T-cell (primary cell): ENCODE results near the gene RIOK1. TPM values are rescaled to one million over a fixed set of nuclear protein-coding genes. Genes with fewer than 3 reads are reported as not detected.
"Not testable (repeated sequence)": the region's sequence is repeated elsewhere in the genome, so short reads cannot be mapped to it uniquely, and the experiment has no call there.

Source experiments
- ATAC-seq, 4 experiments: fragments of 200-7000 bp in 3 of 4; fragments of 150-1000 bp in 1 of 4; cut with Tn5 transposase; replicated peaks in 1 of 4; 1 replicate in 3 of 4; 2 replicates in 1 of 4; pipeline ENCODE4 v1.10.0; 2021; ENCODE audit warnings: moderate library complexity in 3 of 4, mild to moderate bottlenecking in 2 of 4, moderate number of reproducible peaks in 1 of 4
- CTCF ChIA-PET, 2 donors: fragments of 300-600 bp; sonication (Branson Sonifier 250); formaldehyde crosslinking; loops; one replicate each; lab custom pipeline; 2022; ENCODE audit warnings: antibody characterized with exemption in 2 of 2; lab: Charles Lee
- POLR2A ChIA-PET, 2 donors: fragments of 300-600 bp; sonication (Branson Sonifier 250); formaldehyde crosslinking; loops; one replicate each; lab custom pipeline; 2022; ENCODE audit warnings: antibody characterized with exemption in 2 of 2; lab: Charles Lee
- DNase-seq, 35 experiments: peaks; one replicate each; pipeline versions ENCODE4 v3.0.0 to v3.0.0-alpha.2; 2013 to 2023
- H3K27ac ChIP-seq: one replicate; pipeline ENCODE4 v1.5.1; 2013; ENCODE audit warnings: low read length
- H3K27me3 ChIP-seq, 2 experiments: replicated peaks in 1 of 2; 1 replicate in 1 of 2; 2 replicates in 1 of 2; pipeline versions ENCODE4 v1.6.1 to v1.7.0; 2013; ENCODE audit warnings: low read length in 1 of 2, mixed read lengths in 1 of 2; ENCODE audit not compliant: control insufficient read depth in 2 of 2, insufficient read depth in 2 of 2; ENCODE audit errors: extremely low read depth in 1 of 2
- H3K36me3 ChIP-seq, 2 donors: 1 replicate in 1 of 2; 2 replicates in 1 of 2; pipeline versions ENCODE4 v1.6.1 to v1.7.0; 2013; ENCODE audit warnings: low read length in 1 of 2; ENCODE audit not compliant: control insufficient read depth in 2 of 2, insufficient read depth in 1 of 2; ENCODE audit errors: extremely low read depth in 1 of 2
- H3K4me1 ChIP-seq, 2 experiments: 1 replicate in 1 of 2; 2 replicates in 1 of 2; pipeline versions ENCODE4 v1.6.1 to v1.7.0; 2013; ENCODE audit warnings: low read length in 2 of 2, mixed read lengths in 1 of 2; ENCODE audit not compliant: insufficient read depth in 2 of 2, control insufficient read depth in 1 of 2; ENCODE audit errors: extremely low read depth in 1 of 2
- H3K4me3 ChIP-seq, 2 donors: 1 replicate in 1 of 2; 2 replicates in 1 of 2; pipeline versions ENCODE4 v1.5.1 to v1.7.0; 2013; ENCODE audit warnings: mild to moderate bottlenecking in 2 of 2, low read length in 1 of 2, moderate library complexity in 1 of 2; ENCODE audit not compliant: control insufficient read depth in 1 of 2; ENCODE audit errors: extremely low read depth in 1 of 2
- H3K9me3 ChIP-seq: 2 replicates; pipeline ENCODE4 v1.7.0; 2013
- H3K27ac Mint-ChIP-seq, 2 donors: one replicate each; pipeline ENCODE4 v1.8.0; 2020 to 2021; ENCODE audit warnings: mild to moderate bottlenecking in 2 of 2, mixed read lengths in 2 of 2
- H3K27me3 Mint-ChIP-seq, 2 donors: one replicate each; pipeline ENCODE4 v1.8.0; 2021 to 2022; ENCODE audit warnings: mixed read lengths in 2 of 2
- H3K36me3 Mint-ChIP-seq: one replicate; pipeline ENCODE4 v1.8.0; 2021; ENCODE audit warnings: mixed read lengths
- H3K4me1 Mint-ChIP-seq, 3 donors: one replicate each; pipeline ENCODE4 v1.8.0; 2020 to 2022; ENCODE audit warnings: mixed read lengths in 3 of 3, mild to moderate bottlenecking in 1 of 3
- H3K4me3 Mint-ChIP-seq, 3 donors: one replicate each; pipeline ENCODE4 v1.8.0; 2020 to 2022; ENCODE audit warnings: mild to moderate bottlenecking in 3 of 3, mixed read lengths in 3 of 3, moderate library complexity in 3 of 3
- H3K9me3 Mint-ChIP-seq, 3 donors: one replicate each; pipeline ENCODE4 v1.8.0; 2020 to 2022; ENCODE audit warnings: mixed read lengths in 3 of 3
- WGBS: methylation state at CpG from one replicate; pipeline ENCODE4 v1.1.5; 2013; ENCODE audit warnings: missing lambda C conversion rate; ENCODE audit not compliant: insufficient coverage; 5-methylcytosine and 5-hydroxymethylcytosine counted together
- total RNA-seq, 35 experiments: library from RNA in 6 of 35; stranded (reverse) in 6 of 35; fragments of 120-200 nt in 1 of 35; gene quantifications; one replicate each; pipeline versions ENCODE4 v1.2.1 to v1.2.4 and lab custom pipeline; 2013 to 2026

The RIOK1 gene
- total RNA-seq, 5 donors from 2014 or later (not counting 1 experiment from before 2014, with no cell fraction given), result 27.4 to 42.9 (median 34.6) TPM

- WGBS, result 74% methylated on average over 2 of the region's 2 CpGs
- H3K4me1 Mint-ChIP-seq, result peaks cover 0 to 19% (median 5%) of the 10 kb centered on the region in 3 donors
These were observed 42.0 kb upstream of the RIOK1 start for GRCh38 chr6:7347551-7347997.

DNA sequence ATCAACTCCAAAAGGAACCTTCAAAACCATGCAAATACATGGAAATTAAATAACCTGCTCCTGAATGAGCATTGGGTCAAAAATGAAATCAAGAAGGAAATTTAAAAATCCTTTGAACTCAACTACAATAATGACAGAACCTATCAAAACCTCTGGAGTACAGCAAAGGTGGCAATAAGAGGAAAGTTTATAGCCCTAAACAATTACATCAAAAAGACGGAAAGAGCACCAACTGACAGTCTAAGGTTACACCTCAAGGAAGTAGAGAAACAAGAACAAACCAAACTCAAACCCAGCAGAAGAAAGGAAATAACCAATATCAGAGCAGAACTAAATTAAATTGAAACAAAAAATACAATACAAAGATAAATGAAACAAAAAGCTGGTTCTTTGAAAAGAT lies 39.0 kb upstream of the RIOK1 start:
- H3K4me3 ChIP-seq, ATAC-seq, H3K9me3 ChIP-seq, DNase-seq, H3K4me3 Mint-ChIP-seq, H3K4me1 Mint-ChIP-seq, POLR2A ChIA-PET, CTCF ChIA-PET, H3K36me3 ChIP-seq, H3K36me3 Mint-ChIP-seq, H3K27ac ChIP-seq, H3K9me3 Mint-ChIP-seq, H3K4me1 ChIP-seq: not testable (repeated sequence)
- peaks cover 0 to 13% of the 10 kb centered on the region in 2 experiments for H3K27me3 ChIP-seq
- Mint-ChIP-seq H3K27ac (peak overlapping the region in 1 of 2 donors; percentile 56), H3K27me3 (peaks cover 13 to 21% of the 10 kb centered on the region in 2 donors)
- WGBS, result 80% methylated on average over 1 of the region's 1 CpG

More at GRCh38 chr6:7347551-7347997, 42.0 kb upstream of the RIOK1 start:
- peaks cover 19 to 35% of the 10 kb centered on the region in 2 donors for H3K27me3 Mint-ChIP-seq
- POLR2A ChIA-PET, H3K27ac Mint-ChIP-seq, H3K9me3 Mint-ChIP-seq, H3K4me3 Mint-ChIP-seq, H3K36me3 Mint-ChIP-seq, DNase-seq, CTCF ChIA-PET, H3K27ac ChIP-seq, H3K4me3 ChIP-seq, H3K36me3 ChIP-seq, H3K9me3 ChIP-seq, ATAC-seq, H3K4me1 ChIP-seq: not testable (repeated sequence)
- peaks cover 0 to 15% of the 10 kb centered on the region in 2 experiments for H3K27me3 ChIP-seq

DNA sequence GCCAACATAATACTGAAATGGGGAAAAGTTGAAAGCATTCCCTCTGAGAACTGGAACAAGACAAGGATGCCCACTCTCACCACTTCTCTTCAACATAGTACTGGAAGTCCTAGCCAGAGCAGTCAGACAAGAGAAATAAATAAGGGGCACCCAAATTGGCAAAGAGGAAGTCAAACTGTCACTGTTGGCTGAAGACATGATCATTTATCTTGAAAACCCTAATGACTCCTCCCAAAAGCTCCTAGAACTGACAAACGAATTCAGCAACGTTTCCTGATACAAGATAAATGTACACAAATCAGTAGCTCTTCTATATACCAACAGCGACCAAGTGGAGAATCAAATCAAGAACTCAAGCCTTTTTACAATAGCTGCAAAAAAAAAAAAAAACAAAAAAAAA lies 37.7 kb upstream of the RIOK1 start:
- 60% methylated on average over 1 of the region's 3 CpGs for WGBS
- H3K4me1 Mint-ChIP-seq, H3K4me1 ChIP-seq, H3K9me3 Mint-ChIP-seq, H3K36me3 ChIP-seq, H3K4me3 Mint-ChIP-seq, H3K36me3 Mint-ChIP-seq, H3K9me3 ChIP-seq, ATAC-seq, H3K27ac ChIP-seq, H3K4me3 ChIP-seq, H3K27ac Mint-ChIP-seq, CTCF ChIA-PET, POLR2A ChIA-PET, DNase-seq: not testable (repeated sequence)
- H3K27me3 ChIP-seq, result peaks cover 0 to 11% of the 10 kb centered on the region in 2 experiments
- peaks cover 13 to 21% of the 10 kb centered on the region in 2 donors for H3K27me3 Mint-ChIP-seq

DNA sequence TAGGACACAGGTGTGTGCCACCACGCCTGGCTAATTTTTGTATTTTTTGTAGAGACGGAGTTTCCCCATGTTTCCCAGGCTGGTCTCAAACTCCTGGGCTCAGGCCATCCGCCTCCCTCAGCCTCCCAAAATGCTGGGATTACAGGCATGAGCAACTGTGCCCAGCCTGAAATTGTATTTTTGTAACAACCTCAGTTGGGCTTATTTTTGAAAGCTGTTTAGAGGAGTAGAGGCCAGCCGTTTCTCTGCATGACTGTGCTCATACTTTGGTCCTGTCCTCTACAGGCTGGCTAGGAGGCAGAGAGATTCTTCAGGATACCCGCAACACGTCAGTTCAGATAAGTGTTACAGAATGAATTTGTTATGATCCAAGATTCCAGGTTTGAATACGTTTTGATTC lies 22.2 kb upstream of the RIOK1 start:
- no peak overlapping the region for H3K4me3 ChIP-seq
- CTCF ChIA-PET, result interaction anchor here in 1 of 2 donors (0.6 to 0.7 kb wide), 2 partner anchors 64 to 82 kb away, joined by 3 to 4 read pairs; no protein-coding TSS in a partner anchor
- DNase-seq (no peak), ATAC-seq (no peak)
- Mint-ChIP-seq H3K27me3 (peaks cover 5 to 13% of the 10 kb centered on the region in 2 donors), H3K4me1 (no peaks in the 10 kb centered on the region), H3K9me3 (no peaks in the 10 kb centered on the region), H3K36me3 (no peaks in the 10 kb centered on the region), H3K27ac (no peak overlapping the region), H3K4me3 (no peak overlapping the region)
- H3K27me3 ChIP-seq, result peaks cover 0 to 4% of the 10 kb centered on the region in 2 experiments
- H3K27ac ChIP-seq, result no peak overlapping the region
- no peaks in the 10 kb centered on the region for H3K4me1 ChIP-seq
- 88% methylated on average over 5 of the region's 7 CpGs for WGBS
- POLR2A ChIA-PET, result no interaction called here
- H3K9me3 ChIP-seq, result no peaks in the 10 kb centered on the region
- no peaks in the 10 kb centered on the region for H3K36me3 ChIP-seq

DNA sequence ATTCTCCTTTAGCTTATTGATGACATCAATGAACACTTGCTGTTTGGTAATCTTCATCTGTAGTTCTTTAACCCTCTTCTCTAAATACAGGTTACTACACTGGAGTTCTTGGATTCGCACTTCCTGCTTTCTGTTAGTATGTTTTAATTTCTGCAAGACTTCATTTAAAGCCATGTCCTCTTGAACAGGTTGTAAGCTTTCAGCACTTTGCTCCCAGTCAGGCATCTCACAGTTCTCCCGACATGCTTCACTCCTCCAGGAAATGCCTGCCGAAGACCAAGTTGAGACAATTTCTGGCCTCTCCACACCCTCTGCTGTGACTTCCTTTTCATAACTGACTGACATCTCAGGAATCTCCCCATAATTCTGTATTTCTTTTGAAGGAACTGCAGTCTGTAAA lies 15.9 kb upstream of the RIOK1 start:
- H3K27me3 Mint-ChIP-seq, result peaks cover 2 to 7% of the 10 kb centered on the region in 2 donors
- CTCF ChIA-PET, result no interaction called here
- DNase-seq (no peak), ATAC-seq (no peak)
- H3K9me3 ChIP-seq, result no peaks in the 10 kb centered on the region
- H3K36me3 Mint-ChIP-seq, result no peaks in the 10 kb centered on the region
- H3K9me3 Mint-ChIP-seq, result no peaks in the 10 kb centered on the region
- no peak overlapping the region for H3K4me3 ChIP-seq
- POLR2A ChIA-PET, result no interaction called here
- H3K4me3 Mint-ChIP-seq, result no peak overlapping the region
- WGBS, result 57% methylated on average over 2 of the region's 3 CpGs
- no peaks in the 10 kb centered on the region for H3K4me1 ChIP-seq
- H3K36me3 ChIP-seq, result no peaks in the 10 kb centered on the region
- peaks cover 0 to 3% (median 0%) of the 10 kb centered on the region in 3 donors for H3K4me1 Mint-ChIP-seq
- no peak overlapping the region for H3K27ac Mint-ChIP-seq
- H3K27ac ChIP-seq, result no peak overlapping the region
- peaks cover 0 to 3% of the 10 kb centered on the region in 2 experiments for H3K27me3 ChIP-seq

GRCh38 chr6:7377961-7378360 lies 11.6 kb upstream of the RIOK1 start:
- Histone ChIP-seq H3K36me3 (no peaks in the 10 kb centered on the region), H3K4me3 (no peak overlapping the region), H3K27ac (no peak overlapping the region), H3K9me3 (no peaks in the 10 kb centered on the region), H3K4me1 (no peaks in the 10 kb centered on the region), H3K27me3 (peaks cover 0 to 3% of the 10 kb centered on the region in 2 experiments)
- Mint-ChIP-seq H3K4me3 (no peak overlapping the region), H3K4me1 (peaks cover 0 to 3% (median 0%) of the 10 kb centered on the region in 3 donors), H3K27me3 (peaks cover 2 to 7% of the 10 kb centered on the region in 2 donors), H3K27ac (no peak overlapping the region), H3K36me3 (no peaks in the 10 kb centered on the region), H3K9me3 (no peaks in the 10 kb centered on the region)
- ATAC-seq (no peak), DNase-seq (no peak)
- WGBS, result no CpG with 5 or more reads among the region's 1 CpG
- CTCF ChIA-PET, result no interaction called here
- POLR2A ChIA-PET, result no interaction called here
